Esophagus (tissue), 2 donors: ENCODE measurements around the gene FKBP11. TPM values are rescaled to one million over a fixed set of nuclear protein-coding genes. Genes with fewer than 3 reads are reported as not detected.
"Not testable (repeated sequence)": the region's sequence is repeated elsewhere in the genome, so short reads cannot be mapped to it uniquely, and the experiment has no call there.

ENCODE experiments used
- H3K27ac ChIP-seq, 2 donors: one replicate each; pipeline ENCODE4 v1.5.1; 2013; ENCODE audit warnings: low read depth in 2 of 2, mild to moderate bottlenecking in 2 of 2, inconsistent platforms in 1 of 2, low read length in 1 of 2, moderate library complexity in 1 of 2
- H3K27me3 ChIP-seq, 2 donors: one replicate each; pipeline ENCODE4 v1.6.1; 2013; ENCODE audit warnings: low read length in 2 of 2, control low read depth in 1 of 2, mild to moderate bottlenecking in 1 of 2; ENCODE audit not compliant: insufficient read depth in 2 of 2, control insufficient read depth in 1 of 2
- H3K36me3 ChIP-seq, 2 donors: one replicate each; pipeline ENCODE4 v1.6.1; 2013; ENCODE audit warnings: low read length in 1 of 2; ENCODE audit not compliant: control insufficient read depth in 2 of 2, insufficient read depth in 2 of 2
- H3K4me1 ChIP-seq, 2 donors: one replicate each; pipeline ENCODE4 v1.6.1; 2013; ENCODE audit warnings: low read length in 1 of 2; ENCODE audit not compliant: control insufficient read depth in 2 of 2, insufficient read depth in 2 of 2
- H3K4me3 ChIP-seq, 2 donors: one replicate each; pipeline ENCODE4 v1.5.1; 2013; ENCODE audit warnings: low read length in 2 of 2, mild to moderate bottlenecking in 2 of 2, low read depth in 1 of 2, moderate library complexity in 1 of 2
- H3K9me3 ChIP-seq, 2 donors: one replicate each; pipeline ENCODE4 v1.6.1; 2013; ENCODE audit warnings: mild to moderate bottlenecking in 2 of 2, low read depth in 1 of 2, low read length in 1 of 2, moderate library complexity in 1 of 2; ENCODE audit not compliant: control insufficient read depth in 2 of 2, insufficient read depth in 1 of 2
- WGBS, 2 donors: extraction: QIAGEN DNeasy Blood & Tissue Kit; methylation state at CpG; one replicate each; pipeline ENCODE4 v1.1.7; 2013; 5-methylcytosine and 5-hydroxymethylcytosine counted together
- polyA plus RNA-seq, 2 donors: library from polyadenylated mRNA; stranded (reverse); fragments of 200-250 nt; gene quantifications; one replicate each; pipeline ENCODE4 v1.2.3, GENCODE V29; 2013
- donor health status: healthy with polysubstance abuse.
- donor health status: Bipolar disorder and iron deficiency.

FKBP11 gene
- polyA plus RNA-seq, 2 donors, result 20.4 to 28.3 TPM

DNA sequence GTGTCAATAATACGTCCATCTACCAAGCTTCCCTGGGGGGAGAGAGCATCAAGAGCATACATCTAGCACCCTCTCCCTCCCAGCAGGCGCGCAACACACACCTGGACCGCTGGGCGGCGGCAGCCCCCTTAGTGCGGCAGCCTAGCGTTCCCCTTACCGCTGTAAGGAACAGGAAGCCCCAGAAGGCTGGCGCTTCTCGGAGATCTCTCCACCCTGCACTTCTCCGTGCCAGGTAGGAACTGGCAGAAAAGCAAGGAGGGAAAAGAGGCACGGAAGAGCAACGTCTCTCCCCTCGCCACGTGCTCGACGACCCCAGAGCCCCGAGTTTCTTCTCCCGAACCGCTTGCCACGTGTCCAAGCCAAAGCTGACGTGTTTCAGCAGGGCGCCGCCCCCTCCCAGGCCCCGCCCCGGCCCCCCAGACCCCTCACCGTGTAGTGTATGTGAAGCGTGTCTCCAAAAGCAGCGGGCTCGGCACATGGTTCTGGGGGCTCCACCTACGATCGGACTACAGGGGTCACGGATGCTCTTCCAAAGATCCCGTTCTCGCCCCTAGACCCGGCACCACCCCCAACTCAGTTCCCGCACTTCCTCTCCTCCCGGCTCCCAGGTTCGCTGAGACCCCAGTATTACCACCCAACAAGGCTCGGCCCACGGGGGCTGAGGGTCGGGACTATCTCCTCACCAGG, 532 bp downstream of the FKBP11 start:
- Histone ChIP-seq H3K4me3 (peak overlapping the region; percentile 76 to 81), H3K36me3 (peaks cover 0 to 2% of the 10 kb centered on the region in 2 donors), H3K27ac (peak overlapping the region; percentile 51 to 63), H3K27me3 (no peaks in the 10 kb centered on the region), H3K4me1 (peaks cover 0 to 5% of the 10 kb centered on the region in 2 donors), H3K9me3 (no peaks in the 10 kb centered on the region)
- WGBS, 2 donors, result 1% methylated on average over 43 of the region's 43 CpGs

DNA sequence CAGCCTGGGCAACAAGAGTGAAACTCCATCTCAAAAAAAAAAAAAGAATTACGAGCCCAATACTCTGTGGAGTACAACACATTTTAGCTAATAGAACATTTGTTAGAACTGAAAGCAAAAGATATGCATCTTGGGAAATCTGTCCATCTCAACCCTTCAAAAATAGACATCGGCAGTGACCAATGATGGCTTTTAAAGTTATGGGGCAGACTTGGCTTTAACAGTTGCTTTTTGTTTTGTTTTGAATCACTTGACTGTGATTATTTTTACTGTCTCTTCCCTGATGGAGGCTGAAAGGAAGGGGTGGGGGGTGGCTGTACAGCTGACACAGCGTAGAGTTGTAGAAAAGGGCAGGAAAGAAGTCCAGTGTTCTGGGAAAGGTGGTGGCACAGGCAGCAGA, 2.2 kb downstream of the FKBP11 start:
- Histone ChIP-seq H3K4me1 (peaks cover 0 to 5% of the 10 kb centered on the region in 2 donors), H3K27ac (no peak overlapping the region), H3K27me3 (no peaks in the 10 kb centered on the region), H3K9me3 (no peaks in the 10 kb centered on the region), H3K4me3 (no peak overlapping the region), H3K36me3 (no peaks in the 10 kb centered on the region)
- 90 to 92% methylated on average over 3 of the region's 3 CpGs for WGBS, 2 donors

DNA sequence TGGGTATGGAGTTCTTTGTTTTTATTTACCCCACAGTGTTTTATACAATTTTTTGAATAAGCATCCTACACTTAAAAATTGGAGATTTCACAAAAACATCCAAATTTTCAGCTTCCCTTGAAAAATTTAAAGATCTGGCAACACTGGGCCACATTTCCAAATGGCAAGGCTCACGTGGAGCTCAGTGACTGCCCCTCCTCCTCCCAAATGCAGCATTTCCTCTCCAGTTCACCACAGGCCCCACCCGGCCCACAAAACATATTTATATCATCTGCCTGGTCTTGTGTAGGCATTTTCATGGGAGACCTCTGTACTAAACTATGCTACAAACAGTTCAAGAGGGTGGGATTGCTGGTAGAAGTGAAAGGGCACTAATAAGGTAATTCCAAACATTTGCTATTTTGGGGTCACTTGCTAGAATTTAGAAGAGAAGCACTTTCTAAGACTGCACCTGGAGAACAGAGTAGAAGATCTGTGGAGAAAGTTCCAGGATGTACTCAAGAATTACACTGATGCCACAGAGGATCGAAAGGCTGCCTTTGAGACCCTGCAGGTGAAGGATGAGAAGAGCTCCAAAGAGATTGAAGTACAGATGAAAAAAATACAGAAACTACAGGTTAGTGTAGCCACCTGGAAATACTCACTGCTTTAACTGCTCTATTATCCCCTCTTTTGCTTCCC, 7.3 kb downstream of the FKBP11 start:
- Histone ChIP-seq H3K27ac (no peak overlapping the region), H3K4me1 (no peaks in the 10 kb centered on the region), H3K27me3 (no peaks in the 10 kb centered on the region), H3K36me3 (no peaks in the 10 kb centered on the region), H3K9me3 (no peaks in the 10 kb centered on the region), H3K4me3 (no peak overlapping the region)
- WGBS, 2 donors, result 46 to 63% methylated on average over 3 of the region's 3 CpGs

- no peaks in the 10 kb centered on the region for H3K9me3 ChIP-seq
- no peak overlapping the region for H3K4me3 ChIP-seq
- H3K27ac ChIP-seq, result no peak overlapping the region
- H3K36me3 ChIP-seq, result no peaks in the 10 kb centered on the region
- no peaks in the 10 kb centered on the region for H3K27me3 ChIP-seq
- H3K4me1 ChIP-seq, result no peaks in the 10 kb centered on the region
Observed at GRCh38 chr12:48910196-48910595, 15.1 kb downstream of the FKBP11 start.

GRCh38 chr12:48909698-48910097, 15.6 kb downstream of the FKBP11 start:
- H3K36me3 ChIP-seq, H3K4me1 ChIP-seq, H3K9me3 ChIP-seq, H3K4me3 ChIP-seq, H3K27ac ChIP-seq, H3K27me3 ChIP-seq: not testable (repeated sequence)
- WGBS, 2 donors, result 82 to 87% methylated on average over 11 of the region's 11 CpGs

DNA sequence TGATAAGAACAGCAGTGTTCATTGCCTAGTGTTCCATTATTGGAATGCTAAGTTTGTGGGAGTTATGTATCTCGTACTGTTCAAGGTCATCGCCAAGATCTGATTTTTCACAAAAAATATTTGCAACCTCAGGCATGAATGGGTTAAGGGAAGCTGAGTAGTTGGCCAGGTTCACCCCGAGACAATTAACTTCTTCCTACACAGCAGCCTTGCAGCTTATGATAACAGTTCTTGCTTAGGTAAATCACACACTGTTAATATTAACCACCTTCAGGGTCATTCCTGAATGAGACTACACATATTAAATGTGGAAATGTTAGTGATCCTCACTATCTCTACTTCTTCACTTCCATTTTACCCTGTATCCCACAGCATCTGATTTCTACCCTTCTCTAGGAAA, 18.0 kb downstream of the FKBP11 start:
- 51 to 56% methylated on average over 3 of the region's 3 CpGs for WGBS, 2 donors
- H3K4me1 ChIP-seq, result no peaks in the 10 kb centered on the region
- H3K4me3 ChIP-seq, result no peak overlapping the region
- H3K36me3 ChIP-seq, result no peaks in the 10 kb centered on the region
- H3K27me3 ChIP-seq, result no peaks in the 10 kb centered on the region
- H3K27ac ChIP-seq, result no peak overlapping the region
- no peaks in the 10 kb centered on the region for H3K9me3 ChIP-seq

GRCh38 chr12:48903982-48904411, 21.3 kb downstream of the FKBP11 start:
- Histone ChIP-seq H3K4me1 (no peaks in the 10 kb centered on the region), H3K27ac (no peak overlapping the region), H3K9me3 (no peaks in the 10 kb centered on the region), H3K4me3 (peak overlapping the region; percentile 22 to 43), H3K27me3 (no peaks in the 10 kb centered on the region), H3K36me3 (no peaks in the 10 kb centered on the region)
- WGBS, 2 donors, result 0 to 2% methylated on average over 19 of the region's 19 CpGs

- no peaks in the 10 kb centered on the region for H3K4me1 ChIP-seq
- no peaks in the 10 kb centered on the region for H3K27me3 ChIP-seq
- no peak overlapping the region for H3K27ac ChIP-seq
- H3K9me3 ChIP-seq, result no peaks in the 10 kb centered on the region
- H3K4me3 ChIP-seq, result no peak overlapping the region
- H3K36me3 ChIP-seq, result no peaks in the 10 kb centered on the region
- 57 to 69% methylated on average over 20 of the region's 20 CpGs for WGBS, 2 donors
Observed at GRCh38 chr12:48903363-48903981, 21.8 kb downstream of the FKBP11 start.

DNA sequence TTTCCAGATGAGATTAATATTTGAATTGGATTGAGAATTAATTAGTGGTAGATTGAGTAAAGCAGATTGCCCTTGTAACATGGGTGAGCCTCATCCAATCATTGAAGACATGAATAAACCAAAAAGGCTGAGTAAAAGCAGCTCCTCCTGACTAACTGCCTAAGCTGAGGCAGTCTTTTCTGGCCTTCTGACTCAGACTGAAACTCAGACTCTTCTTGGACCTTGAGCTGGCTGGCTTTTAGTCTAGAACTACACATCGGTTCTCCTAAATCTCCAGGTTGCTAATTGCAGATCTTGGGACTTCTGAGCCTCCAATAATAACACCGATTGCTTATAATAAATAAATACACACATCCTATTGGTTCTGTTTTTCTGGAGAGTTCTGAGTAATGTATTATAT, 24.0 kb downstream of the FKBP11 start:
- 67 to 86% methylated on average over 2 of the region's 2 CpGs for WGBS, 2 donors
- H3K27me3 ChIP-seq, result no peaks in the 10 kb centered on the region

More for the DNA sequence above, 24.0 kb downstream of the FKBP11 start:
- H3K9me3 ChIP-seq, result no peaks in the 10 kb centered on the region
- no peaks in the 10 kb centered on the region for H3K36me3 ChIP-seq
- no peaks in the 10 kb centered on the region for H3K4me1 ChIP-seq
- H3K27ac ChIP-seq, result no peak overlapping the region
- H3K4me3 ChIP-seq, result no peak overlapping the region
